ENCODE measurements around the gene ZNF70. TPM values are rescaled to one million over a fixed set of nuclear protein-coding genes. Genes with fewer than 3 reads are reported as not detected.
A peak's percentile ranks its signal among the peaks of the same experiment; 100 is the strongest.

Gene ZNF70
- 1 to 10 TPM; 4.7 to 5.5 (median 5.0) TPM for polyA plus RNA-seq (ENCODE audit: insufficient read length in 3 of 3)

DNA sequence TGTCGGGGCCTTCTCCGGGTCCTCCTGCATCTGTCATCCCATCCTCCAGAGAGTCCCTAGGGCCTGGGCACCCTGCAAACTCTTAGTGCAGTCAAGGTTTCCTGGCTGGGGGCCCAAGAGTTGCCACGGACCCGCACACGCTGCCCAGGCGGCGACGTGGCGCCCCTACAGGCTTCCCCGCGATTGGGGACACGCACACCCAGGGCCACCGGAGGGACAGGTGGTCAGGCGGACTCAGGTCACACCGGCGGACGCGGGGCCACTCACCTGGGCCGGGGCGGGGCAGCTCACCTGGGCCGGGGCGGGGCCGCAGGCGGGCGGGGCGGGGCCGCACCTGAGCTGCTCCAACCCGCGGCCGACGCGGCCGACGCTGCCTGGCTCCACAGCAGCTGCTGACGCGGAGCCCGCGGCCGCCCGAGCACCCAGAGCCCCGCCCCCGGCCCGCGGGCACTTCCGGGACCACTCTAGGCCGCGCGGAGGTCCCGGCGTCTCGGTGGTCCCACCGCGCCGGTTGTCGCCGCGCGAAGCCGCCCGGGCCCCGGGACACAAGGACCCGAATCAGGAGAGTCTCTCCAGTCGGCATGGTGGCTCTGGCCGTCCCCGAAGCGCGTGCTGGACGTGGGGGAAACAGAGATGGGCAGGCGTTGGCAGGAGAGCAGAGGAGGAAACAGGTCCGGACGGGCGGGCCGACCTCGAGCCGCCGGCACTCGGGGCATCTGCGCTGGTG is at the start of gene ZNF70:
Gene ZNF70 (minus strand): TSS at position 399 of the 727 bp plus-strand sequence. CDS start 5,972 bp downstream, outside the sequence.
- DNase-seq (ENCODE audit: low read depth in 3 of 3, low spot score in 2 of 3) = peak; percentile 57 to 81 (median 61)

DNA sequence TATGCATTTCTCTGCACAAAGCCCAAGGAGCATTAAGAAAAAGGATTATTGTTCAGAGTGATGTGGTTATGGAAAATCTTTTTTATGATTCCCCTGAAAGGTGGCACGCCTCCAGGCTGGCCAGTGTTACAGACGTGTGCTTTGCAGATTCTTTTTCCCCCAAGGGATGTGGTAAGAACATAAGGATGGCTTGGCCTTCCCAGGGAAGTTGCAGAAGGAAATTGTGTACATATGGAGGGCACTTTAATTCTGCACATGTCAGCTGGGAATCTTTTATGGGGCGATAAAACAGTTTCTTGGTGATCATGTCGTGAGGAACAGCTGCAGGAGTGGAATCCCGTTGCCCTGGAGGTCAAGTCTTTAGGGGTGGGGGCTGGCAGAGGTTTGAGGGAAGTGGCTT is 45.5 kb upstream of the ZNF70 start:
- no peak for DNase-seq (ENCODE audit: low read depth in 3 of 3, low spot score in 2 of 3)

DNA sequence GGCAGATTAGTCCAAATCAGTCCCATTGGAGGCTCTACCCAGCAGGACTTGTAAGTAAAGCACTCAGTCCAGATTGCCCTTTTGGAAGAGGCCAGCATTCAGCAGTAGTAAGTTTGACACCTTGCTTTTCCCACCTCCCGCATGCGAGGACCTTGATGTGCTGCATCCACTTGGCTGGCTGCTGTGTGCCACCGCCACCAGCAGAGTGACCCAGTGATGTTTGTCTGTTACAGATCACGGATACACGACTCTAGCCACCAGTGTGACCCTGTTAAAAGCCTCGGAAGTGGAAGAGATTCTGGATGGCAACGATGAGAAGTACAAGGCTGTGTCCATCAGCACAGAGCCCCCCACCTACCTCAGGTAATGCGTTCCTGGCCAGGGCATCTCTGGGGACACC is 42.4 kb upstream of the ZNF70 start:
- DNase-seq (ENCODE audit: low read depth in 3 of 3, low spot score in 2 of 3) = no peak

- DNase-seq (ENCODE audit: low read depth in 3 of 3, low spot score in 2 of 3) = no peak
Measured at GRCh38 chr22:23791738-23792645, 41.1 kb upstream of the ZNF70 start.

- DNase-seq (ENCODE audit: low read depth in 3 of 3, low spot score in 2 of 3) = no peak
Measured at GRCh38 chr22:23790819-23791737, 40.2 kb upstream of the ZNF70 start.

- DNase-seq (ENCODE audit: low read depth in 3 of 3, low spot score in 2 of 3) = no peak
Measured at GRCh38 chr22:23789638-23790037, 38.7 kb upstream of the ZNF70 start.

- DNase-seq (ENCODE audit: low read depth in 3 of 3, low spot score in 2 of 3) = no peak
Measured at GRCh38 chr22:23789121-23789520, 38.2 kb upstream of the ZNF70 start.

DNA sequence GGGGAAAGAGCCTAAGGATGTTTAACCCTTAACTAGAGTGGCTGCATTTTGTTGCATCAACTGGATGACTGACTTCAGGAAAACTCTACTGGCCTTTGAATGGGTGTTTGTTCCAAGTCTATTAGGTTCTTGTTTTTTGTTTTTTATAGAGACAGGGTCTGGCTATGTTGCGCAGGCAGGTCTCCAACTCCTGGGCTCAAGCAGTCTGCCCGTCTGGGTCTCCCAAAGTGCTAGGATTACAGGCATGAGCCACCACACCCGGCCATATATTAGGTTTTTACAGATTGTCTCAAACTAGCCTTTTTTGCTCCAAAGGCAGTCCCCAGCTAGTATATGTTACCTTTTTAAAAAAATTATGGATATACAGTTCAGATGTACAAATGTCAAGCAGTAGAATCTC is 37.0 kb upstream of the ZNF70 start:
- no peak for DNase-seq (ENCODE audit: low read depth in 3 of 3, low spot score in 2 of 3)

GRCh38 chr22:23787600-23787896 is 36.6 kb upstream of the ZNF70 start:
- DNase-seq (ENCODE audit: low read depth in 3 of 3, low spot score in 2 of 3) = no peak

DNA sequence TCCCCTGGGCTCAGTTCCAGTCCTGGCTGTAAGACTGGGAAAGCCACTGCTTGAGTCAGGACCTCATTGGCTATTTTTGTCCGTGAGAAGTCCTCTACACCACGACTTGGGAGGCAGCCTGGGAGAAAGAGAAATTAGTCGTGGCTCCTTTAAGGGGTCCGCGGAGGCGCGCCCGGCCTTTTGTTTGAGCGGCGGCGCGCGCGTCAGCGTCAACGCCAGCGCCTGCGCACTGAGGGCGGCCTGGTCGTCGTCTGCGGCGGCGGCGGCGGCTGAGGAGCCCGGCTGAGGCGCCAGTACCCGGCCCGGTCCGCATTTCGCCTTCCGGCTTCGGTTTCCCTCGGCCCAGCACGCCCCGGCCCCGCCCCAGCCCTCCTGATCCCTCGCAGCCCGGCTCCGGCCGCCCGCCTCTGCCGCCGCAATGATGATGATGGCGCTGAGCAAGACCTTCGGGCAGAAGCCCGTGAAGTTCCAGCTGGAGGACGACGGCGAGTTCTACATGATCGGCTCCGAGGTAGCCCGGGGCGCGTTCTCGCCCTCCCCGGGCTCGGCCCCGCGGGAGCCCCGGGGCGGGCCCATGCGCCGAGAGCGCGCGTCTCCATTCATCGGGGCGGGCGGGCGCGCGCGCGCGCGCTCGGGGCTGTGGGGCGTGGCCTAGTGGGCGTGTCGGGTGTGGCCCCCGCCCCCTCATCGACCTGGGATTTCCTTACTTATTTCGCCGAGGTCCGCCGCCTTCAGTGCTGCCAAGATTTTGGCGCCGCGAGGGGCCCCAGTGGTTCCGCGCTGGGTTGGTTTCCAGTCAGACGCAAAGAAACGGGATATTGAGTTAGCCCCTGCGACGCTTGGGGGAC is 36.1 kb upstream of the ZNF70 start, which contains the start of gene SMARCB1:
Gene SMARCB1 (plus strand): TSS at position 215 of the 848 bp plus-strand sequence. CDS start 204 bp downstream, at position 419.
- peak; percentile 63 to 82 (median 80) for DNase-seq (ENCODE audit: low read depth in 3 of 3, low spot score in 2 of 3)

- DNase-seq (ENCODE audit: low read depth in 3 of 3, low spot score in 2 of 3) = no peak
Measured at GRCh38 chr22:23786261-23786710, 35.4 kb upstream of the ZNF70 start.

DNA sequence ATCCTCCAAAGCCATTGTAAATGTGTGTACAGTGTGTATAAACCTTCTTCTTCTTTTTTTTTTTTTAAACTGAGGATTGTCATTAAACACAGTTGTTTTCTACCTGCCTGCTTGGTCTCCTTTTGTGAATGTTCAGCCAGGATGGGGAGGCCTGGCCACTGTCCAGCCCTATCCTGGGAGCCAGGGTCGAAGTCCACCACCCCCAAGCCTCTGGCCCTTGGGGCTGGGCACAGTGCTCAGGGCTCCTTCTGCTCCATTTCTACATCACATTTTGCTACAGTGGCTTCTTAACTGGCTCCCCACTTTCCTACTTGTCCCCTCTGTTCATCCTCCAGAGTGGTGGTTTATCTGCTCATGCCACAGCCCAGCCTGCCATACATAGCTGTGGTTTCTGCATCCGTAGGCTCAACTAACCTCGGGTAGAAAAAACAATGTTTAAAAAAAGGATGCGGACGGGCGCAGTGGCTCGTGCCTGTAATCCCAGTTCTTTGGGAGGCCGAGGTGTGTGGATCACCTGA is 33.4 kb upstream of the ZNF70 start:
- no peak for DNase-seq (ENCODE audit: low read depth in 3 of 3, low spot score in 2 of 3)

DNA sequence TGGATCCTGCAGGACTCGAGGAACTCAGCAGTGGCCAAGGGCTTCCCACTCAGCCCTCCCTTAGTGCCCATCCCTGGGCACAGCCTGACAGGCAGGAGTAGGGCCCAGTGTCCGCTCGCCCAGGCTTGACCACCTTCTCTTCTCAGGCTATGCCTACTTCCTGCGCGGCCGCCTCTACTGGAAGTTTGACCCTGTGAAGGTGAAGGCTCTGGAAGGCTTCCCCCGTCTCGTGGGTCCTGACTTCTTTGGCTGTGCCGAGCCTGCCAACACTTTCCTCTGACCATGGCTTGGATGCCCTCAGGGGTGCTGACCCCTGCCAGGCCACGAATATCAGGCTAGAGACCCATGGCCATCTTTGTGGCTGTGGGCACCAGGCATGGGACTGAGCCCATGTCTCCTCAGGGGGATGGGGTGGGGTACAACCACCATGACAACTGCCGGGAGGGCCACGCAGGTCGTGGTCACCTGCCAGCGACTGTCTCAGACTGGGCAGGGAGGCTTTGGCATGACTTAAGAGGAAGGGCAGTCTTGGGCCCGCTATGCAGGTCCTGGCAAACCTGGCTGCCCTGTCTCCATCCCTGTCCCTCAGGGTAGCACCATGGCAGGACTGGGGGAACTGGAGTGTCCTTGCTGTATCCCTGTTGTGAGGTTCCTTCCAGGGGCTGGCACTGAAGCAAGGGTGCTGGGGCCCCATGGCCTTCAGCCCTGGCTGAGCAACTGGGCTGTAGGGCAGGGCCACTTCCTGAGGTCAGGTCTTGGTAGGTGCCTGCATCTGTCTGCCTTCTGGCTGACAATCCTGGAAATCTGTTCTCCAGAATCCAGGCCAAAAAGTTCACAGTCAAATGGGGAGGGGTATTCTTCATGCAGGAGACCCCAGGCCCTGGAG is 32.6 kb upstream of the ZNF70 start:
- DNase-seq (ENCODE audit: low read depth in 3 of 3, low spot score in 2 of 3) = no peak

- DNase-seq (ENCODE audit: low read depth in 3 of 3, low spot score in 2 of 3) = no peak
Measured at GRCh38 chr22:23782703-23783102, 31.8 kb upstream of the ZNF70 start.

DNA sequence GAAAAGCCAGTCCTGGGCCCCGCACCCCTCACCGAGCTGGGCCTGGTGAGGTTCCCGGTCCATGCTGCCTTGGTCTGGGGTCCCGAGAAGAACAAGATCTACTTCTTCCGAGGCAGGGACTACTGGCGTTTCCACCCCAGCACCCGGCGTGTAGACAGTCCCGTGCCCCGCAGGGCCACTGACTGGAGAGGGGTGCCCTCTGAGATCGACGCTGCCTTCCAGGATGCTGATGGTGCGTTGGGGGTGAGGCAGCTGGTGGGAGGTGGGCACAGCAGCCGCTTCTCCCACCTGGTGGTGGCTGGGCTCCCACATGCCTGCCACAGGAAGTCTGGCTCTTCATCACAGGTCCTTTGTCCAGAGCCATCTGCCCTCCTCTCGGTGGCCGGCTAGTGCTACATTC is 31.3 kb upstream of the ZNF70 start:
- DNase-seq (ENCODE audit: low read depth in 3 of 3, low spot score in 2 of 3) = no peak

- no peak for DNase-seq (ENCODE audit: low read depth in 3 of 3, low spot score in 2 of 3)
Measured at GRCh38 chr22:23781511-23782183, 30.7 kb upstream of the ZNF70 start.

GRCh38 chr22:23781065-23781464 is 30.2 kb upstream of the ZNF70 start:
- no peak for DNase-seq (ENCODE audit: low read depth in 3 of 3, low spot score in 2 of 3)

DNA sequence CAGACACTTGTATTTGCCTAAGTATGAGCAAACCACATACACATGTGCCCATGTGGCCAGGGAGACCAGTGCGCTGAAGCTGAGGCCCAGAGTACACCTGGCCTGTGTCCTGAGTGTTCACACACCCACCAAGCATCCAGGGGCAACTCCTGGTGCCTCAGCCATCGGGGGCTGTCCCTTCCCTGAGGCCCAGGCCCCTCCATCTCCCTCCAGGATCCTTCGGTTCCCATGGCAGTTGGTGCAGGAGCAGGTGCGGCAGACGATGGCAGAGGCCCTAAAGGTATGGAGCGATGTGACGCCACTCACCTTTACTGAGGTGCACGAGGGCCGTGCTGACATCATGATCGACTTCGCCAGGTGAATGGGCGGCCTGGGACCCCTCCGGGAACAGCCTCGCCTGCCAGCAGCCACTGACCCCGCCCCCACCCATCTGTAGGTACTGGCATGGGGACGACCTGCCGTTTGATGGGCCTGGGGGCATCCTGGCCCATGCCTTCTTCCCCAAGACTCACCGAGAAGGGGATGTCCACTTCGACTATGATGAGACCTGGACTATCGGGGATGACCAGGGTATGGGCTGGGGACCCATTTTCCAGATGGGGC is 29.3 kb upstream of the ZNF70 start:
- DNase-seq (ENCODE audit: low read depth in 3 of 3, low spot score in 2 of 3) = no peak

All from right renal cortex interstitium (tissue), 3 donors.